Prostate gland (tissue), 2 donors: ENCODE results near the gene NYNRIN. TPM values are rescaled to one million over a fixed set of nuclear protein-coding genes. Genes with fewer than 3 reads are reported as not detected.

Source experiments
- DNase-seq: peaks from one replicate; pipeline ENCODE4 v3.0.0-alpha.2; 2019; ENCODE audit warnings: low spot score
- H3K27ac ChIP-seq, 2 donors: fragments of 200-600 bp; sonication (generic); 2 replicates each; pipeline ENCODE4 v1.5.1; 2017 to 2019
- H3K27me3 ChIP-seq: fragments of 200-600 bp; sonication (generic); replicated peaks from 2 replicates; pipeline ENCODE4 v1.5.1; 2019; ENCODE audit not compliant: insufficient read depth
- H3K36me3 ChIP-seq, 2 donors: fragments of 200-600 bp; sonication (generic); 1 replicate in 1 of 2; 2 replicates in 1 of 2; pipeline versions ENCODE4 v1.5.1 to v1.8.1; 2017 to 2019
- H3K4me1 ChIP-seq: fragments of 200-600 bp; sonication (generic); replicated peaks from 2 replicates; pipeline ENCODE4 v1.5.1; 2019
- H3K4me3 ChIP-seq, 2 donors: fragments of 200-600 bp; sonication (generic); 2 replicates each; pipeline ENCODE4 v1.5.1; 2017 to 2019
- H3K9me3 ChIP-seq: fragments of 200-600 bp; sonication (generic); 2 replicates; pipeline ENCODE4 v1.5.1; 2017
- CTCF ChIP-seq, 4 experiments: fragments of 200-600 bp in 2 of 4; fragments of 450-650 bp in 2 of 4; sonication (generic) in 2 of 4; IDR thresholded peaks; 1 replicate in 3 of 4; 2 replicates in 1 of 4; pipeline ENCODE4 v1.5.1; 2016 to 2019; ENCODE audit warnings: antibody characterized with exemption in 4 of 4, mild to moderate bottlenecking in 2 of 4, moderate library complexity in 2 of 4
- POLR2A ChIP-seq: fragments of 450-650 bp; IDR thresholded peaks from one replicate; pipeline ENCODE4 v1.6.1; 2016; ENCODE audit warnings: antibody characterized with exemption, mild to moderate bottlenecking
- POLR2AphosphoS5 ChIP-seq: sonication (generic); formaldehyde crosslinking; IDR thresholded peaks from one replicate; pipeline ENCODE4 v1.6.1; 2017; ENCODE audit warnings: antibody characterized with exemption
- WGBS: methylation state at CpG from one replicate; pipeline ENCODE4 v1.1.5; 2018; 5-methylcytosine and 5-hydroxymethylcytosine counted together
- intact Hi-C: fragments of 100-400 bp; cut with DNase I; formaldehyde crosslinking; loops from one replicate; pipeline ENCODE4 v1.14.2; 2022
- total RNA-seq, 2 donors: library from RNA; depleted of rRNA; stranded (reverse); fragments of >200 nt; gene quantifications; one replicate each; pipeline ENCODE4 v1.1.0, GENCODE V29; 2016

Gene NYNRIN
- total RNA-seq, 2 donors from 2014 or later = 10.5 to 26.5 TPM

GRCh38 chr14:24430143-24430681 lies 31.4 kb downstream of the NYNRIN start:
- TF ChIP-seq POLR2AphosphoS5 = no peak
- no peak for TF ChIP-seq CTCF (IDR thresholded peaks at IDR 0.05)
- no peak for TF ChIP-seq POLR2A
- H3K27me3 ChIP-seq = no peaks in the 10 kb centered on the region
- peak overlapping the region; percentile 95 to 96 for H3K27ac ChIP-seq
- H3K4me3 ChIP-seq = peak overlapping the region; percentile 49 to 68
- no peaks in the 10 kb centered on the region for H3K36me3 ChIP-seq
- intact Hi-C loops = no loop called here
- peak; percentile 44 for DNase-seq
- WGBS = under 1% methylated on average over 23 of the region's 28 CpGs
- H3K9me3 ChIP-seq = no peaks in the 10 kb centered on the region
- H3K4me1 ChIP-seq = peaks cover 18% of the 10 kb centered on the region

GRCh38 chr14:24430682-24431568 lies 32.1 kb downstream of the NYNRIN start:
- peaks cover 20% of the 10 kb centered on the region for H3K4me1 ChIP-seq
- 12% methylated on average over 16 of the region's 19 CpGs for WGBS
- H3K36me3 ChIP-seq = no peaks in the 10 kb centered on the region
- peak overlapping the region; percentile 49 to 68 for H3K4me3 ChIP-seq
- no peaks in the 10 kb centered on the region for H3K9me3 ChIP-seq
- intact Hi-C loops = loop anchor here (1.0 kb wide), 1 partner anchor 66 kb away; no protein-coding TSS in a partner anchor
- no peak for DNase-seq
- no peak for TF ChIP-seq POLR2A
- no peak for TF ChIP-seq POLR2AphosphoS5
- TF ChIP-seq CTCF (IDR thresholded peaks at IDR 0.05) = no peak
- peak overlapping the region; percentile 95 to 96 for H3K27ac ChIP-seq
- no peaks in the 10 kb centered on the region for H3K27me3 ChIP-seq

GRCh38 chr14:24431569-24432258 lies 32.9 kb downstream of the NYNRIN start:
- Histone ChIP-seq H3K36me3 (no peaks in the 10 kb centered on the region), H3K27me3 (no peaks in the 10 kb centered on the region), H3K4me1 (peaks cover 20% of the 10 kb centered on the region), H3K27ac (peak overlapping the region; percentile 95 to 96), H3K9me3 (no peaks in the 10 kb centered on the region), H3K4me3 (peak overlapping the region in 1 of 2 donors; percentile 68)
- intact Hi-C loops = loop anchor here (1.0 kb wide), 1 partner anchor 66 kb away; no protein-coding TSS in a partner anchor
- TF ChIP-seq POLR2AphosphoS5 (peak; percentile 73), CTCF (IDR thresholded peaks at IDR 0.05) (peak; percentile 84 to 96 (median 90)), POLR2A (no peak)
- peak; percentile 83 for DNase-seq
- 35% methylated on average over 15 of the region's 15 CpGs for WGBS

- no peaks in the 10 kb centered on the region for H3K9me3 ChIP-seq
- peak overlapping the region in 1 of 2 donors; percentile 68 for H3K4me3 ChIP-seq
- H3K27me3 ChIP-seq = no peaks in the 10 kb centered on the region
- WGBS = 73% methylated on average over 24 of the region's 24 CpGs
- peaks cover 20% of the 10 kb centered on the region for H3K4me1 ChIP-seq
- intact Hi-C loops = no loop called here
- H3K36me3 ChIP-seq = peaks cover 2 to 6% of the 10 kb centered on the region in 2 donors
- no peak for TF ChIP-seq POLR2AphosphoS5
- no peak for TF ChIP-seq CTCF (IDR thresholded peaks at IDR 0.05)
- TF ChIP-seq POLR2A = no peak
- DNase-seq = no peak
- peak overlapping the region; percentile 95 to 96 for H3K27ac ChIP-seq
Observed at GRCh38 chr14:24432259-24433131, 33.7 kb downstream of the NYNRIN start.
